ENCODE data around the gene CORIN. TPM values are rescaled to one million over a fixed set of nuclear protein-coding genes. Genes with fewer than 3 reads are reported as not detected.

Gene CORIN
- total RNA-seq, 1 donor from 2014 or later, result 2.6 TPM

GRCh38 chr4:47624031-47624441, 213.8 kb downstream of the CORIN start:
- no peaks in the 10 kb centered on the region for H3K36me3 Mint-ChIP-seq (ENCODE audit: unreplicated experiment)
- no peak for DNase-seq (ENCODE audit: extremely low spot score, unreplicated experiment)
- peaks cover 19% of the 10 kb centered on the region for H3K4me1 Mint-ChIP-seq (ENCODE audit: unreplicated experiment)
- H3K27ac Mint-ChIP-seq (ENCODE audit: unreplicated experiment), result peak overlapping the region; percentile 79
- TF ChIP-seq CTCF (IDR thresholded peaks at IDR 0.05), result no peak
- H3K4me3 Mint-ChIP-seq (ENCODE audit: unreplicated experiment), result no peak overlapping the region
- H3K27me3 Mint-ChIP-seq (ENCODE audit: unreplicated experiment), result no peaks in the 10 kb centered on the region
- peaks cover 4% of the 10 kb centered on the region for H3K9me3 Mint-ChIP-seq (ENCODE audit: unreplicated experiment)

GRCh38 chr4:47621181-47621580, 216.7 kb downstream of the CORIN start:
- Mint-ChIP-seq H3K4me1 (ENCODE audit: unreplicated experiment) (peaks cover 19% of the 10 kb centered on the region), H3K4me3 (ENCODE audit: unreplicated experiment) (no peak overlapping the region), H3K9me3 (ENCODE audit: unreplicated experiment) (peaks cover 4% of the 10 kb centered on the region), H3K27me3 (ENCODE audit: unreplicated experiment) (no peaks in the 10 kb centered on the region), H3K36me3 (ENCODE audit: unreplicated experiment) (no peaks in the 10 kb centered on the region), H3K27ac (ENCODE audit: unreplicated experiment) (no peak overlapping the region)
- no peak for DNase-seq (ENCODE audit: extremely low spot score, unreplicated experiment)
- no peak for TF ChIP-seq CTCF (IDR thresholded peaks at IDR 0.05)

GRCh38 chr4:47619691-47620090, 218.2 kb downstream of the CORIN start:
- no peak overlapping the region for H3K27ac Mint-ChIP-seq (ENCODE audit: unreplicated experiment)
- no peak overlapping the region for H3K4me3 Mint-ChIP-seq (ENCODE audit: unreplicated experiment)
- H3K4me1 Mint-ChIP-seq (ENCODE audit: unreplicated experiment), result peaks cover 14% of the 10 kb centered on the region
- no peaks in the 10 kb centered on the region for H3K36me3 Mint-ChIP-seq (ENCODE audit: unreplicated experiment)
- peaks cover 4% of the 10 kb centered on the region for H3K9me3 Mint-ChIP-seq (ENCODE audit: unreplicated experiment)
- no peaks in the 10 kb centered on the region for H3K27me3 Mint-ChIP-seq (ENCODE audit: unreplicated experiment)
- no peak for DNase-seq (ENCODE audit: extremely low spot score, unreplicated experiment)
- no peak for TF ChIP-seq CTCF (IDR thresholded peaks at IDR 0.05)

GRCh38 chr4:47617607-47618006, 220.3 kb downstream of the CORIN start:
- no peaks in the 10 kb centered on the region for H3K27me3 Mint-ChIP-seq (ENCODE audit: unreplicated experiment)
- no peak for DNase-seq (ENCODE audit: extremely low spot score, unreplicated experiment)
- TF ChIP-seq CTCF (IDR thresholded peaks at IDR 0.05), result no peak
- peaks cover 6% of the 10 kb centered on the region for H3K9me3 Mint-ChIP-seq (ENCODE audit: unreplicated experiment)
- H3K27ac Mint-ChIP-seq (ENCODE audit: unreplicated experiment), result no peak overlapping the region
- no peaks in the 10 kb centered on the region for H3K36me3 Mint-ChIP-seq (ENCODE audit: unreplicated experiment)
- peaks cover 4% of the 10 kb centered on the region for H3K4me1 Mint-ChIP-seq (ENCODE audit: unreplicated experiment)
- no peak overlapping the region for H3K4me3 Mint-ChIP-seq (ENCODE audit: unreplicated experiment)

- no peaks in the 10 kb centered on the region for H3K36me3 Mint-ChIP-seq (ENCODE audit: unreplicated experiment)
- no peak overlapping the region for H3K27ac Mint-ChIP-seq (ENCODE audit: unreplicated experiment)
- DNase-seq (ENCODE audit: extremely low spot score, unreplicated experiment), result no peak
- H3K4me3 Mint-ChIP-seq (ENCODE audit: unreplicated experiment), result no peak overlapping the region
- TF ChIP-seq CTCF (IDR thresholded peaks at IDR 0.05), result no peak
- no peaks in the 10 kb centered on the region for H3K27me3 Mint-ChIP-seq (ENCODE audit: unreplicated experiment)
- H3K9me3 Mint-ChIP-seq (ENCODE audit: unreplicated experiment), result peaks cover 7% of the 10 kb centered on the region
- peaks cover 7% of the 10 kb centered on the region for H3K4me1 Mint-ChIP-seq (ENCODE audit: unreplicated experiment)
Observed at GRCh38 chr4:47615385-47615784, 222.5 kb downstream of the CORIN start.
